ENCODE measurements around the gene IFT122.

IFT122 gene

GRCh38 chr3:129547241-129547640 is 107.2 kb downstream of the IFT122 start:
- no peak for DNase-seq

DNA sequence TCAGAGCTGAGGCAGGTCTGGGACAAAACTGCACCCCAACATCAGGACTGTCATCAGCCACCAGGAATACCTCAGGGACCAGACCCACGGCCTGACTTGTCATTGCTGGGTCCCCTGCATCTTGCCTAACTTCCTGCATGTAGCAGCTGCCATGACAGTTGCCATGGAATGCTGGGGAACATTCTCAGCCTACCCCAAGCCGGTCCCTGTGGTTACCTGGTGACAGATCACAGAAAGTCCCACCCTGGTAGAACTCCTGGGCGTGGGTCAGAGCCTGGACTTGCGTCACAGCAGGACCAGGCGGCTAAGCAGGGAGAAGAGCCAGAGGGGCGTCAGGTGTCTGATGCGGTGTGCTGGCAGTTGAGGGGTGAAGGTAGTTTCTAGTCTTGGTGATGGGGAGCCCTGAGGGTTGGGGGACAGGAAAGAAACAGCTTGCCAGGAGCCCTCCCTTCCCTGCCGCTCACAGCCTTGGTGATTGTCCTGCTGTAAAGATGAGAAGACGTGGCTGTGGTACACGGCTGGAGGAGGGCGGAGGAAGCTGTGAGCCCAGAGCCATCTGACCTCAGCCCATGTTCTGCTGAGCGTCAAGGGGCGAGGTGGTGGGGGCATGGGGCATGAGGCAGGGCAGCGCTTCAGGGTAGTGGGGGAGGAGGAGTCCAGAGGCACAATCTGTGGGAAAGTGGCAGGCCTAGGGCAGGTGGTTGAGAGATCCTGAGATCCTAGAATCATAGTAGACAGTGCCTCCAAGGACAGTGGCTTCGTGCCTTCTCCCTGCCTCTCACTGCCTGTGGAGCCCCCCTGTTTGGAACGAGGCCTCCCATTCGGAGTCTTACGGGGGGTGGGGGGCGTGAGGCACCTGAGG is 108.3 kb downstream of the IFT122 start:
- DNase-seq, result no peak

- no peak for DNase-seq
These were observed 109.2 kb downstream of the IFT122 start for GRCh38 chr3:129549006-129549800.

DNA sequence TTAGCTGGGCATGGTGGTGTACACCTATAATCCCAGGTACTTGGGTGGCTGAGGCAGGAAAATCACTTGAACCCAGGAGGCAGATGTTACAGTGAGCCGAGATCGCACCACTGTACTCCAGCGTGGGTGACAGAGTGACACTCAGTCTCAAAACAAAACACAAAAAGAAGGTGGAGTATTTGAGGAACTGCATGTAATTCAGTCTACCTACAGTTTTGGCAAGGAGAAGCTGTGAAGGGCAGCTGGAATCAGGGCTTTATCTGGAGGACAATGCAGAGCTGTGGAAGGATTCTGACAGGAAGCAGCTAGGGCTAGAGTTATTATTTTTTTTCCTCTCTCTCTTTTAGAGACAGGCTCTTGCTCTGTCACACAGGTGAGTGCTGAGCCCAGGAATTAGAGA is 109.8 kb downstream of the IFT122 start:
- DNase-seq, result no peak

- no peak for DNase-seq
These were observed 112.4 kb downstream of the IFT122 start for GRCh38 chr3:129552287-129553050.

GRCh38 chr3:129553171-129553570 is 113.1 kb downstream of the IFT122 start:
- no peak for DNase-seq

- DNase-seq, result no peak
These were observed 113.7 kb downstream of the IFT122 start for GRCh38 chr3:129553719-129554118.

DNA sequence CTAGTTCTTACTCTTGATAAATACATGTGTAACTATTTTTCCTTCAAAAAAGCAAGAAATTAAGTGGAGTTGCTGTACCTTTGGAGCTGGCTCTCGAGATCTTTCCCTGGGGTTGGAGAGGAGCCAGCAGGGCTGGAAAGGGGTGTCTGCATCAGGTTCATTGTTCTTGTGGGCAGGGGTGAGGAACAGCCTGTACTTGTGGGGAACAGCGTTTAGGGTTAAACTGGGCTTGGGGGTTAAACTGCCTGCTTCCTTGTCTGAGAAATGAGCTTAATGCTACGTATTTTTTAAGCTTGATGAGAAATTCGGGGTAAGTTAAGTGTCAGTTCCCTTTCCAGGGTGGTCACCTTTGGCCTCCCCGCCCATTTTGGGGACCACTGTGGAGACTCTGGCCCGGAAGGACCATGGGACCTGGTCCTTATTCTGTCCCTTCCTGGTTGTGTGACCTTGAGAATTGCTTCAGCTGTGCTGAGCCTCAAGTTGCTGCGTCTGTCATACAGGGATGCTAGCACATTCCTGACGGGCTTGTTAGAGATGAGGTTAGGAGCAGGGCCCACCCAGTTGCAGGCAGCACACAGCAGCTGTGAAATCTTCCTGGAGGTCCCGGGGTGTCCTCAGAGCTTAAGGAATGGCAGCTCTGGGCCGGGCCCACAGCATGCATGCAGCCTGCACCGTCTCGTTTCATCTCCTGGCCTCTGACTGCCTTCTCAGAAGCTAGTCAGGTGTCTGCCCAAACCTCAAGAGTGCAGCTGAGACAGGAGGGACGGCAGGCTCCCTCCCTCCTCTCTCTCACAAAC is 114.5 kb downstream of the IFT122 start:
- DNase-seq, result no peak

DNA sequence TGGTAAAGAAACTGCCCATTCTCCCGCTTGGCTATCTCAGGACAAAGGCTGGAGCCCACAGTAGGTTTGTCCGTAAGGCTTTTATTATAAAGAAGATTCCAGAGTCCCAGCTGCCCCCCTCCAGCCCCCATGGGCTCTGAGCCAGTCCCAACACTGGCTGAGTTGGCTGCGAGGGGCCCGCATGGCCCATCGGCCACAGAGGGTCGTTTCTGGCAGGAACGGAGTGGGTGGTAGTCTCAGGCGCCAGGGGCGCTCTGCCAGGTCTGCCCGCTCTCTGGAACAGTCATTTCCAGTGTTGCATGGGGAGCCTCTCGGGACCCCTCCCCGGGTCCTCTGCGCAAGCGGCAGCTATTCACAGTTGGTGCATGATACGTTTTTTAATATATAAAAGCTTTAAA is 115.1 kb downstream of the IFT122 start:
- no peak for DNase-seq

DNA sequence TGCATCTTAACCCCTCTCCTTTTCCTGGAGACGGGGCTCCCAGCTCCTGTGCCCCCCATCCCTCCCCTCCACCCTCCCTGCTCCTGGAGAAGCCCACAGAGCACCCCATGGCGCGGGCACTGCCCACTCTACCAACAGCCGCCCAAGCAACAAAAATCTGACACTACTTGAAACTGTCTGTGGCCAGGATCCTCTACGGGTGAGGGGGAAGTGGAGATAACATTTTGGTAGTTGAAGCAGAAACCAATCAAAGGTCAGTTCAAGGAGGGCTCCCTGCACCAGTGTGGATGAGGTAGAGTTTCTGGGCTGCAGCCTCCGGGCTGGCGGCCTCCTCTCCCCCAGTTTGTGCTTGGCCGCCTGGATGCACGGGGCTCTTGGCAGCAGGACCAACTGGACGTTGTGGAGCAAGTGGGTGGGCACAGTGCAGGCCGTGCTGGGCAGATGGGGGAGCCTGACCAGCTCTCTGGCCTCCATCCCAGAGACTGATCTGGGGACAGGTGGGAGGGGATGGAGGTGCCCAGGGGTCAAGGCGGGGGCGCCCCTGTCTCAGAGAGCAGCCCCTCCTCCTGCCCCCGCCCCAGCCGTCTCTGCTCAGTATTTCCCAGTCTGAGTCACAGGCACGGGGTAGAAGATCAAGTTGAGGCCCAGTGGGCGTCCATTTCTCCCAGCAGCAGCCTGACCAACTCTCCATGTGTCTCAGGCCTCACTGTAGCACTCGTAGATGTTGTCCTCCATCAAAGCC is 115.8 kb downstream of the IFT122 start:
- DNase-seq, result no peak

DNA sequence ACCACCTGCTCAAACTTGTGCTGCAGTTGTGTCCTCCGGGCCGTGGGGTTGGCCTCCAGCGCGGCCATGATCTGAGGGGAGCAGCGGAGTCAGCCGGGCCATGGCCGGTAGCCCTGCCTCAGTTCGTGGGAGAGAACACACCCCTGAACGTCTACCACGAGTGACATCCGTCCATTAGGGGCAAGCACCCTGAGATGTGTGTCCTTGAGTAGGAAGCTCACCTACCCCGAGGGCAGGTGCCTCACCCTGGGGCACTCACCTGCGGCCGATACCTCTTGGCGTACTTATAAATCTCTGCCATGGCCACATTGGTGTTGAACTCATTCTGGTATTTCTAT is 116.3 kb downstream of the IFT122 start:
- no peak for DNase-seq

- DNase-seq, result no peak
These were observed 117.0 kb downstream of the IFT122 start for GRCh38 chr3:129556890-129557547.

- no peak for DNase-seq
These were observed 117.5 kb downstream of the IFT122 start for GRCh38 chr3:129557548-129557894.

DNA sequence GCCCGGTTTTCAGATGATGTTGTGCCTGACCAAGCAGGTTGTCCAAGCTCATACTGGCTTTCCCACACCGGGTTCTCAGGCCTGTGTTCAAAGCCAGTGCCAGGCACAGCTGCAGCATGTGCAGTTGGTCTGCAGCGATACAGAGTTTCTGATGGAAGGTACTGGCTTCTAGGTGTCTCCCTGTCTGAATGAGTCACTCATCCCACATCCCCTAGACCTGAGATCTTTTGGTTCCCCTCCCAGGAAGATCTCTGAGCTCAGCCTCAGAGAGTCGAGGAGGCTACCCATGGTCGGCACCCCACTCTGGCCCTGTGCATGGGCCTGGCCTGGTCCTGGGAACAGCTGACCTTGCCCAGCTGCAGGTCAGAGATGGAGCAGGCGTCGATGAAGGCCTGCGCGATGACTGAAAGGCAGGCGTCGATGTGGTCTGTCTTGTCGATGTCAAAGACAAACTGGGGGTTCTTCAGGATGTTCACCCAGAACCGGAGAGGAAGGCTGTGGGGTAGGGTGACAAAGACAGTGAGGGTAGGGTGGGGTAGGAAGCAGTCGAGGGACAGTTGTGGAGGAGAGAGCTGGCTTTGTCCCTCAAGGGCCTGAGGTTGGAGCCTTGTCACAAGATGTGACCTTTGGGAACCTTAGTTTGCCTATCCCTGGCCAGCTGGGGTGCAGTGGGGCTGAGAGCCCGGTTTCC is 118.2 kb downstream of the IFT122 start:
- DNase-seq, result no peak

GRCh38 chr3:129558772-129559564 is 118.9 kb downstream of the IFT122 start:
- no peak for DNase-seq

DNA sequence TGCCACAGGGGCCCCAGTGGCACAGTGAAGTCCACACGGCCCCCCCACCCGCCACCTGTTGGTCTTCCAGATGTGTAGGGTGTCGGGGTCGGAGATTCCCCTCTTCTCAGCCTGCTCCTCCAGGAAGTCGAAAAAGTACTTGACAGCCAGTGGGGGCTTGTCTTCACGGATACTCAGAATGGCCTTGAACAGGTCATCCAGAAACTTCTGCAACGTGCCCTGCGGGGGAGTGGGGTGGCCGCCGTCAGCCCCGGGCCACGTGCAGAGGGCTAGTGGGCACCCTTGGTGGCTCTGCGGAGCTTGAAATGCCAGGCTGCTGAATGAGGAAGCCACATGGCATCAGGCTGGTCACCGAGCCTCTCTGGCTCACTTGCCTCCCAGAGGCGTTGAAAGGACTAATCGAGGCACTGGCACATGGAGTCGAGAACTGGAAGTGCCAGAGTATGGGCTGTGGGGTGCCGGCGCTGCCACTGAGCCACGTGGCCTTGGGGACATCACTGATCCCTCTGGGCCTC is 119.6 kb downstream of the IFT122 start:
- no peak for DNase-seq

- no peak for DNase-seq
These were observed 120.3 kb downstream of the IFT122 start for GRCh38 chr3:129560269-129560787.

DNA sequence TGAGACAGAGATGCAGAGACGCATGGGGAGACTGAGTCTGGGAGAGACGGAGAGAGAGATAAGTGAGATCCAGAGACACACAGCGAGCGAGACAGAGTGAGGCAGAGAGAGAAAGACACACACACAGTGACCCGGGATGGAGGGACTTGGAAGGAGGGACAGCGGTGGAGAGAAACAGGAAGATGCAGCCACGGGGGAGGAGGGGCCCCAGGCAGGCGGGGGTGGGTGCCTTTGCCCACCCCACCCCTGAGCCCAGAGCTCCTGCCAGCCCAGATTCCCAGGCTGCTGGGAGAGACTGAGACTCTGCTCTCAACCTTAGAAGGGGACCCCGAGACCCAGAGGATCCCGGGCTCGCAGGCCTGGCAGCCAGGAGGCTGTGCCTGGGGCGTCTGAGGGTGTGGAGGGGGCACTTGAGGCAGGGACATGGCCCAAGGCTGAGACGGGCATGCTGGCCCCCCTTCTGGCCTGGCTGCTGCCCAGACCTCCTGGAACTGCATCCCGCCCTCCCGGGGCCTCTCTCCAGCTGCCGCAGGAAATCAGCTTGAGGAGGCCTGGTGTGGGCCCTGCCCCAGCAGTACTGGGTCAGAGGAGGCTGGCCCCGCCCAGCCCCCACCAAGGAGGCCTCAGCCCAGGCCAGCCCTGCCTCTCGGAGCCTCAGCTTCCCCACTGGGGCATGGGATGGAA is 121.0 kb downstream of the IFT122 start:
- DNase-seq, result no peak

Data from GOT3 (cell line).